Activated CD8-positive, alpha-beta memory T cell treated with anti-CD3 and anti-CD28 coated beads for 1 hour (primary cell): Measurements from ENCODE around the gene PAX6.

ENCODE experiments used
- DNase-seq, 2 donors: peaks; one replicate each; pipeline ENCODE4 v3.0.0-alpha.2; 2020; ENCODE audit warnings: low read depth in 1 of 2; ENCODE audit errors: extremely low read depth in 1 of 2

Gene PAX6

GRCh38 chr11:31810779-31811647 lies at the start of gene PAX6:
PAX6 (minus strand) TSS chr11:31811322; CDS start chr11:31806411, 4,911 bp downstream.
- DNase-seq: no peak

- DNase-seq: no peak
These were observed 49.3 kb upstream of the PAX6 start for GRCh38 chr11:31860391-31860790.

DNA sequence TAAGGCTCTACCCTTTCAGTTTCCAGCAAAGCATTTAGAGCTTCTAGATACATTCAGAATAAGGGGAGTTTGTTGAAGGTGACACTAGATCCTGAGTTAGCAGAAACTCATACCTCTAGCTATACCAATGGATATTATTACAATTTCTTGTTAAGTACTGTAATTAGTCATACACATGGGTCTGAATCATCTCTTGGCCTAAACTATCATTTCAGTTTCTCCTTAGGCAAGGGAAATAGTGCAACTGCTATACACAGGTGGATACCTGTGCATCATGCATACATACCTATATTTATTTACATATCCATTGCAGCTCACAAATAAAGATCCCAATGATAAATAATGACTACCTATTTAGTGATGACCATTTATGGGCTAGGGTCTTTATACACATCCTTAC lies 45.1 kb upstream of the PAX6 start:
- no peak for DNase-seq

DNA sequence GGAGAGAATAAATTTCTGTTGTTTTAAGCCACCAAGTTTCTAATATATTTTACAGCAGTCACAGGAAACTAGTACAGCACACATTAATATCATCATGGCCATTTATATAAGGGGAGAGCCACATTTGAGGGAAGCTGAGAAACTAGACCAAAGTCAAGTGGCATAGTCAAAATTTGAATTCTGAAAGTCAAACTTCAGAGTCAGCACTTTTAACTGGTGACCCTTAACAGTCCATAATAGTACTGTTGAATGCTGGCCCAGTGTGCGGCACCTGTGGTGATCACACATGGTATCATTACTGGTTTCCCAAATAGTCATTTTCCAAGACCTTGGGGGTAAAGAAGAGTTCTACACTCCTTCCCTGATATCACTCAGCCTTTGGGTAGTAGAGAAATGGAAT lies 44.3 kb upstream of the PAX6 start:
- no peak for DNase-seq

GRCh38 chr11:31850365-31850764 lies 39.2 kb upstream of the PAX6 start:
- no peak for DNase-seq

DNA sequence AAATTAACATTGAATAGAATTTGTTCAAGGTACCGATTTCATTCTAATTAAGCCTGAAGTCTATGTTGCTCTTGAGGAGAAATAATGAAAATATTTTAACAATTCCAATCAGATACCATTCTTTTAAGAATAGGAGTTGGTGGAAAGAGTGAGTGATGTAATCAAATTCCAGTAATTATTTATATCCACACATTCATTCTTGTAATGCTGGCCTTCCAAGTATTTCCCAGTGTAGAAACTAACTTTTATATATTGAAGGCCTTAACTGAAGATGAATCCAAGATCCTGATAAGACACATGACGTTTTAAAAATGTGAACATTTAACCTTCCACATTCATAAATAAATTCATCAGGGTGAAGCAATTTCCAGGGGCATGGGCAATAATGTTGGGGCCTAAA lies 36.6 kb upstream of the PAX6 start:
- DNase-seq: no peak

DNA sequence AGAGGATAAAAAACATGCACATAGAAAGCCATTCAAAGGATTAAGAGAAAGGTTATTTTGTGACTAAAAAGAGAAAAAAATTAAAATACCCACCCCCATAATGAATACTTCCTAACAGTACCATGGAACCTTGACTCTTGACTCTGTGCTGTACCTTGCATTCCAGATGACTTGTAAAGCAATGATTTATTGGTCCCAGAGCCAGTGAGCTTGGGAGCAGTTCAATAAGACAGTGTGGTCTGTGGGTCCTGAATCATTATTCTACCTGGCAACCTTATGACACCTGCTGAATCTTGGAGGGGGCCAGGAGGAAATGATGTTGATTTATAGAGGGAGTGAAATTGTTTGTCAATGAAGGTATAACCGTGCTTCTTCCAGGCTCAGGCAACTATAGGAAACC lies 34.2 kb upstream of the PAX6 start:
- DNase-seq: no peak

GRCh38 chr11:31844351-31844750 lies 33.2 kb upstream of the PAX6 start:
- DNase-seq: no peak

DNA sequence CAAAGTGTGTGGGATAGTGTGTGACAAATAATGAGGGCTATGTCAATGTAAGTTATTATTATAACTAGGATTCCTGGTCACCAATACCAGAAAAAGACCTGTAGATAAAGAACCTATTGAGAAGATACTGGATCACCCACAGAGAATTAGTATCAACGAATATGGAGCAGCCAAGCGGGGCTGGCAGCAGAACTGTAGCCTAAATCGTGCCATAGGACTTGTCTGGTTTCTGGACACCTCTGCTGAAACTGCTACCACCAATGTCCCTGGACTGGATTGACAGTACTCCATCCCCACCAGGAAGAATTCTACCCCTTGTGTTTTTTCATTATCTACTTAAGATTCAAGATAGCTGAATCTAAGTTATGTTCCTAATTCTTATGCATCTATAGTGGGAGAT lies 30.3 kb upstream of the PAX6 start:
- no peak for DNase-seq

DNA sequence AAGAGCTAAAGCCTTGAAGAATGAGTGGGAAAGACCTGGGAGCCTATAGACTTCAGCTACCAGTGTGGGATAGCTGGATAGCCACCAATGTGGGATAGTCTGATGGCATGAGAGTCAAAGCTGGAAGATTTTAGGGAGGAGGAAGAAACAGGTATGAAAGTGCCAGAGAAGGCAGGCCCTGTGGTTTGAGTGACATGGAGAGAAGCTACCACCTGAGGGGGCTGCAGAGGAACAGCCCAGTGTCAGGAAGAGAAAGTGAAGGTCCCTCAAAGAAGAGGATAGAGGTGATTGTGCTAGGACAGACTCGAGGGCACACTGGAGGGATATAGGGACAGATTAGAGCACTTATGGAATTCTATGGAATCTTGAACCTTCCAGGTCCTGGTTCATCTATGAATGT lies 23.1 kb upstream of the PAX6 start:
- no peak for DNase-seq

DNA sequence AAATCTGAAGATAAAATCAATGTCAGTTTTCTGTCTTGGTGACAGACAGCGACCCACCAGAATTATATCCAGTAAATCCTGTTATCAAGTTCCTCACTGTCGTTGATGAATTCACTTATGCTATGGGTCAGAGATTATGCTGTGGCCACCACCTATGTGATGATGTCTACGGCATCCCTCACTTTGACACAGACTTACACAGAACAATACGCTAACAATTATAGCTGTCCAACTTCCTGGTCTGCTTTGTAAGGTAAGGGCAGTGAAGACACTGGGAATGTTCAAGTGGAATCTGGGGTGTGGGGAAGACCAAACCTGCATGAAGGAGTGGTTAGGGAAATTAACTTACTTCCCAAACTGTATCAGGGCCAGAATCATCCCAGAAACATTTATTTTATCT lies 19.3 kb upstream of the PAX6 start:
- DNase-seq: no peak

DNA sequence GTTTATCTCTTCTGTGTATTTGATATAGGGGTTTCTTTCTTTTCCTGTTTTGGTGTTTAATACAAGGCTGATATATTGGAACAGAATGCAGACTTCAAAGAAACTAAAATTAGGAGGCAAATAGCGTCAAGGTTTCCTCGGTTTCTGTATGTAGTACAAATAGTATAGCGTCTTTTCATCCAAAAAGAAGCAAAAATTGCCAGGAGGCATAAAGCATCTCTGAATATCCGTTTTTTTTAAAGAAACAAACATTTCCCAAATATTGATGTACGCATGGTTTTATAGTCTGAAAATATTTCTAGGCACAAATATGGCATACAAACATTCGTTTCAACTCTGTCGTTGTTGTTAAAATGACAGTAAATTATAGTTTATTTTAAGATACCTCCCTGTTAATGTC lies 17.1 kb upstream of the PAX6 start:
- no peak for DNase-seq

GRCh38 chr11:31827455-31828206 lies 16.5 kb upstream of the PAX6 start:
- no peak for DNase-seq

- DNase-seq: no peak
These were observed 15.7 kb upstream of the PAX6 start for GRCh38 chr11:31826536-31827438.

- DNase-seq: no peak
These were observed 14.8 kb upstream of the PAX6 start for GRCh38 chr11:31825838-31826484.

DNA sequence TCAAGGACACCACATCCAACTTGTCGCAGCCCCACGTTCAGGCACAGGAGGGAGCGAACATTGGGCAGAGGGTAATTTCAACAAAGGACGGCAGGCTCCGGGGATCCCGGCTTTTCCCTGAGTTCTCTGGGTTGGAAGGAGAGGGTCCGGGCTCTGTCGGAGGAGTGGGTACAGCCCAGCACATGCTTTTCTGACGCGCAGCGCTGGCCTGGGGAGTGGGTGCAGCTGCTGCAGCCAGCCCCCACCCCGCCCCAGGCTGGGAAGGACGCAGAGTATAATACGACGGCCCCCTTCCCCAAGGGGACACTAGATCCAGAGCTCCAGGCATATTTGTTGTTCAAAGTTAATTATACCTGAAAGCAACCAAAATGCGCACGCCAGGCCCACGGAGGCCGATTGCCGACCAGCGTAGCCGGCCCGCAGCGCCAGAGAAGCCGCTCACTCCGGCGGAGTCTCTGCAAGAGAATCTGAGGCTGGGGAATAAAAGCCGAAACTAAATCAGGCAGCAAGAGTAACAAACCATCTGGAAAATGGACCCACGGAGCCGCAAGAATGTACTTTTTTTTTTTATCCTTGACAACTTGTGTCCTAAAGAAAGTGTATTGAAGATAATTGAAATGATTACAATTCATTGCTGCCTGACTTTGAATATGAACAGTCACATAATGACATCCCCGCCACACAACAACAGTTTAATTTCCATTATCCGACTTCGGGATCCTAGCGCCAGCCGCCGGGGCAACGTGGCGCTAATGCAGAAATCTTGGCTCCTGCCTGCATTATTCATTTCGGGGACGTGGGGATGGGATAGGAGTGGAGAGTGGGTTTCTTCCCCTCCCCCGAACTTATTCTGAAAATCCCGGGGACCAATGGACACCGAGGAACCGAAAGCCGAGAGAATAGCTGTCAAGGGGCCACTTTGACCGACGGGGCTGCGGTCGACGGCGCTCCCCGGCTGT lies 14.0 kb upstream of the PAX6 start:
- DNase-seq: no peak

DNA sequence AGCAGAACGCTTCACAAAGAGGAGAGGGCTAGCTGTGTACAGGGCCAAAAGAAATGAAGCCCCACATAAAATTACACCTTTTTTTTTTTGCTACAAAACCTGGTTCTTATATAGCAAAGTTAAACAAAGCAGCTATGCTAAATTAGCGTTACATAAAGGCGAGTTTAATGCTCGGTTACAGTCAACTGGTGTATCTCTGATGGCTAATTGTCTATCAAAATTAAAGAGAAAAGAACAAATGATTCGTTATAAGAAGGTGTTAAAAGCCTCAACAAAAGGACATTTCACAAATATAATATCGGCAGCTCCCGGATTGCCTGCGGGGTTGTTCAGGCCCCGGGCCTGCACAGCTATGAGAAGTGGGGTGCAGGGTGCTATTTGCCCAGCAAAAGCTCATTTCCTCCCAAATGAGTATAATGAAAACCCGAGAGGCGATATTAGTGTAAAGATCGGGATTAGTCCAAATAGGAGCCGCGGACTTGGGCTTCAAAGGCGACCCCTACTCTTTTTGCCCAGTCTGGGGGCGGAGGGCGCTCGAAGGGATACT lies 13.3 kb upstream of the PAX6 start:
- DNase-seq: no peak

GRCh38 chr11:31823644-31824331 lies 12.7 kb upstream of the PAX6 start:
- no peak for DNase-seq
